ENCODE results near the gene OR51E2. TPM values are rescaled to one million over a fixed set of nuclear protein-coding genes. Genes with fewer than 3 reads are reported as not detected.

The OR51E2 gene
- total and polyA plus RNA-seq, 2 of the 8 experiments (the other 6 are each of a cell fraction or from before 2014, with no cell fraction given), result not detected

DNA sequence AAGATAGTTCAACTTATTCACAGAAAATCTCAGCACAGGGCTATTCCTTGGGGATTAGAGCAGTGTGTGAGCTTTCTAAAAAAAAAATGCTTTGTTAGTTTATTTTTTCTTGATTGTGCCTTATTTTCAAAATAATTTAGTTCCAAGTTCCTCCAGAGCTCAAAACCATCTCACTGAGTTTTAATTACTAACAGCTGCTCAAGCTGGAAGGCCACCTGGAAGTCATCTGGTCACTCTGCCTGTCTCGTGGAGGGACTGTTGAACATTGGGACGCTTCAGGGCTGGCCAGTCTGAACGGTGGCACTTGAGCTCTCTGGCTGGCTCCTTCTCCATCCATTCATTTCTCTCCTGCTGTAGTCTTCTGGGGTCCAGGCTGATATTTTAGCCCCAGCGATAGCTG lies 49.9 kb downstream of the OR51E2 start:
- Histone ChIP-seq H3K4me1 (replicated peaks in 1 of 4; ENCODE audit: control insufficient read depth in 3 of 4, insufficient read depth in 4 of 4, low read length in 3 of 4) (no peaks in the 10 kb centered on the region), H2BK20ac (ENCODE audit: low read length) (no peak overlapping the region), H4K5ac (ENCODE audit: insufficient read length, low read depth, low read length) (no peak overlapping the region), H2AK5ac (ENCODE audit: low read depth, low read length) (no peak overlapping the region), H3K4ac (replicated peaks; ENCODE audit: insufficient read length, low read depth, low read length) (no peak overlapping the region), H2BK5ac (ENCODE audit: low read depth, low read length) (no peak overlapping the region), H3K4me2 (ENCODE audit: insufficient read depth in 1 of 2, low read depth in 2 of 2, low read length in 2 of 2) (no peak overlapping the region), H3K23ac (ENCODE audit: insufficient read length) (no peak overlapping the region), H4K91ac (replicated peaks; ENCODE audit: insufficient read length, low read length) (no peak overlapping the region), H3K23me2 (ENCODE audit: low read depth, low read length) (no peaks in the 10 kb centered on the region), H3K9ac (replicated peaks in 1 of 4; ENCODE audit: extremely low read depth in 1 of 4, low read depth in 3 of 4, low read length in 3 of 4) (no peak overlapping the region), H3K4me3 (ENCODE audit: extremely low read depth in 1 of 4, insufficient read depth in 2 of 4, low read depth in 3 of 4, low read length in 4 of 4) (no peak overlapping the region), H3K18ac (ENCODE audit: extremely low read depth, low read length) (no peak overlapping the region), H3K36me3 (ENCODE audit: control insufficient read depth in 2 of 4, insufficient read depth in 4 of 4, low read length in 3 of 4) (no peaks in the 10 kb centered on the region), H3K27me3 (replicated peaks in 1 of 4; ENCODE audit: control insufficient read depth in 3 of 4, extremely low read depth in 1 of 4, insufficient read depth in 3 of 4, low read length in 3 of 4) (no peaks in the 10 kb centered on the region), H2AFZ (ENCODE audit: low read length) (no peak overlapping the region), H3K79me2 (ENCODE audit: control insufficient read depth in 1 of 2, insufficient read depth in 2 of 2, low read length in 2 of 2) (no peaks in the 10 kb centered on the region), H4K20me1 (replicated peaks in 1 of 2; ENCODE audit: control insufficient read depth in 1 of 2, insufficient read depth in 2 of 2, low read length in 2 of 2) (no peaks in the 10 kb centered on the region), H2BK120ac (replicated peaks; ENCODE audit: low read depth, low read length) (no peak overlapping the region), H3K27ac (ENCODE audit: low read depth, low read length) (no peak overlapping the region), H3K79me1 (ENCODE audit: low read depth, low read length) (no peaks in the 10 kb centered on the region), H2BK15ac (ENCODE audit: low read length) (no peak overlapping the region), H4K8ac (ENCODE audit: extremely low read depth, insufficient read depth, low read length) (no peak overlapping the region), H3K14ac (ENCODE audit: insufficient read length) (no peak overlapping the region), H2BK12ac (ENCODE audit: low read depth, low read length) (no peak overlapping the region), H3K9me3 (ENCODE audit: insufficient read depth in 2 of 2, low read depth in 1 of 2, low read length in 1 of 2) (no peaks in the 10 kb centered on the region; a peak in 1 of 4 replicates), H3K56ac (replicated peaks; ENCODE audit: insufficient read length, low read depth, low read length) (no peak overlapping the region)
- FAIRE-seq (no peak), DNase-seq (ENCODE audit: low read depth in 1 of 2, low spot score in 2 of 2) (no peak)
- POLR2A ChIA-PET (ENCODE audit: partially characterized antibody), result no interaction called here
- CTCF ChIA-PET (ENCODE audit: partially characterized antibody), result interaction anchor here (0.8 to 5.4 kb wide), 6 partner anchors 11 to 188 kb away, joined by 3 to 30 read pairs (median 3); partner anchors contain the start of gene OR51D1
- 90% methylated on average over 4 of the region's 4 CpGs; no CpG with 5 or more reads in 1 of the 2 experiments for WGBS, 2 experiments (ENCODE audit: extremely low coverage in 1 of 2, insufficient coverage in 1 of 2, insufficient read length in 1 of 2, insufficient replicate concordance in 2 of 2, low coverage in 1 of 2, low lambda C conversion rate in 2 of 2, missing lambda C conversion rate in 1 of 2)
- TF ChIP-seq HDAC6 (IDR thresholded peaks at IDR 0.05; ENCODE audit: low read depth, low read length), result no peak
- TF ChIP-seq SUZ12 (IDR thresholded peaks at IDR 0.05; ENCODE audit: low read length), result no peak
- TF ChIP-seq, protein P1, sequence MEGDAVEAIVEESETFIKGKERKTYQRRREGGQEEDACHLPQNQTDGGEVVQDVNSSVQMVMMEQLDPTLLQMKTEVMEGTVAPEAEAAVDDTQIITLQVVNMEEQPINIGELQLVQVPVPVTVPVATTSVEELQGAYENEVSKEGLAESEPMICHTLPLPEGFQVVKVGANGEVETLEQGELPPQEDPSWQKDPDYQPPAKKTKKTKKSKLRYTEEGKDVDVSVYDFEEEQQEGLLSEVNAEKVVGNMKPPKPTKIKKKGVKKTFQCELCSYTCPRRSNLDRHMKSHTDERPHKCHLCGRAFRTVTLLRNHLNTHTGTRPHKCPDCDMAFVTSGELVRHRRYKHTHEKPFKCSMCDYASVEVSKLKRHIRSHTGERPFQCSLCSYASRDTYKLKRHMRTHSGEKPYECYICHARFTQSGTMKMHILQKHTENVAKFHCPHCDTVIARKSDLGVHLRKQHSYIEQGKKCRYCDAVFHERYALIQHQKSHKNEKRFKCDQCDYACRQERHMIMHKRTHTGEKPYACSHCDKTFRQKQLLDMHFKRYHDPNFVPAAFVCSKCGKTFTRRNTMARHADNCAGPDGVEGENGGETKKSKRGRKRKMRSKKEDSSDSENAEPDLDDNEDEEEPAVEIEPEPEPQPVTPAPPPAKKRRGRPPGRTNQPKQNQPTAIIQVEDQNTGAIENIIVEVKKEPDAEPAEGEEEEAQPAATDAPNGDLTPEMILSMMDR (IDR thresholded peaks at IDR 0.05; ENCODE audit: control extremely low read depth in 1 of 3, insufficient read depth in 1 of 3, low read depth in 1 of 3, low read length in 3 of 3), result no peak
- TF ChIP-seq, protein P2, sequence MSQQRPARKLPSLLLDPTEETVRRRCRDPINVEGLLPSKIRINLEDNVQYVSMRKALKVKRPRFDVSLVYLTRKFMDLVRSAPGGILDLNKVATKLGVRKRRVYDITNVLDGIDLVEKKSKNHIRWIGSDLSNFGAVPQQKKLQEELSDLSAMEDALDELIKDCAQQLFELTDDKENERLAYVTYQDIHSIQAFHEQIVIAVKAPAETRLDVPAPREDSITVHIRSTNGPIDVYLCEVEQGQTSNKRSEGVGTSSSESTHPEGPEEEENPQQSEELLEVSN (IDR thresholded peaks at IDR 0.05), result no peak
- TF ChIP-seq NRF1 (IDR thresholded peaks at IDR 0.05; ENCODE audit: low read depth, low read length), result no peak
- no peak for TF ChIP-seq SAP30 (IDR thresholded peaks at IDR 0.05; ENCODE audit: insufficient read depth, insufficient replicate concordance, low read length)
- no peak for TF ChIP-seq RFX5 (IDR thresholded peaks at IDR 0.05; ENCODE audit: borderline replicate concordance, low read depth, low read length)
- no peak for TF ChIP-seq TAF7 (optimal IDR thresholded peaks at IDR 0.05; ENCODE audit: borderline replicate concordance, low read depth, low read length)
- no peak for TF ChIP-seq RAD21 (IDR thresholded peaks at IDR 0.05 in 1 of 2, conservative IDR thresholded peaks at IDR 0.05 in 1 of 2; ENCODE audit: low read depth in 2 of 2, low read length in 2 of 2)
- no peak for TF ChIP-seq CBX5 (IDR thresholded peaks at IDR 0.05; ENCODE audit: low read depth, low read length)
